ENCODE results near the gene CIB1. TPM values are rescaled to one million over a fixed set of nuclear protein-coding genes. Genes with fewer than 3 reads are reported as not detected.
A peak's percentile ranks its signal among the peaks of the same experiment; 100 is the strongest.

Gene CIB1
- total and polyA plus RNA-seq, 10 of the 15 experiments (the other 5 are each of a cell fraction or from before 2014, with no cell fraction given), result 10.8 to 155 (median 81.9) TPM

GRCh38 chr15:90203922-90204321, 29.8 kb downstream of the CIB1 start:
- ChIA-PET SMC1A (ENCODE audit: uncharacterized antibody, unreplicated experiment) (interaction anchor here (0.6 to 2.3 kb wide), 8 partner anchors 10 to 81 kb away, joined by 3 to 13 read pairs (median 4); no protein-coding TSS in a partner anchor), POLR2A (interaction anchor here (0.9 to 7.0 kb wide), 7 partner anchors 11 to 57 kb away, joined by 3 to 101 read pairs (median 8); partner anchors contain the start of genes CIB1 and GDPGP1), CTCF (interaction anchor here (0.7 to 2.8 kb wide), 8 partner anchors 12 to 84 kb away, joined by 3 to 11 read pairs (median 4); no protein-coding TSS in a partner anchor), RAD21 (ENCODE audit: unreplicated experiment) (interaction anchor here (1.2 to 4.5 kb wide), 4 partner anchors 12 to 42 kb away, joined by 3 to 18 read pairs (median 8); no protein-coding TSS in a partner anchor)
- no peak overlapping the region for H2AFZ ChIP-seq (ENCODE audit: control insufficient read depth, low read depth, low read length)
- FAIRE-seq, result no peak
- no TSS peak for BruUV-seq (replicated peaks)
- no peaks in the 10 kb centered on the region; a peak in 1 of 4 replicates for H3K36me3 ChIP-seq (ENCODE audit: control insufficient read depth in 2 of 2, insufficient read depth in 2 of 2, low read length in 1 of 2)
- WGBS (ENCODE audit: insufficient coverage, insufficient replicate concordance, low lambda C conversion rate, missing lambda C conversion rate), result 69% methylated on average over 8 of the region's 8 CpGs
- in situ Hi-C loops (cut with MboI) (no loop called here), intact Hi-C loops (cut with micrococcal nuclease; ENCODE audit: unreplicated experiment) (loop anchor here (5.0 kb wide), 1 partner anchor 42 kb away; no protein-coding TSS in a partner anchor)
- H3K9ac ChIP-seq (ENCODE audit: control insufficient read depth, insufficient read depth, low read length), result no peak overlapping the region
- no peaks in the 10 kb centered on the region for H3K9me3 ChIP-seq (replicated peaks; ENCODE audit: control insufficient read depth, insufficient read depth, low read length)
- no peaks in the 10 kb centered on the region for H3K27me3 ChIP-seq (replicated peaks in 1 of 2; ENCODE audit: control insufficient read depth in 2 of 2, insufficient read depth in 2 of 2, low read length in 1 of 2)
- no peaks in the 10 kb centered on the region; the same call in 1 of the 2 replicates for H4K20me1 ChIP-seq (ENCODE audit: control insufficient read depth, insufficient read depth)
- DNase-seq (ENCODE audit: low read depth, low spot score), result no peak
- no peak overlapping the region for H3K4me2 ChIP-seq (ENCODE audit: control insufficient read depth, insufficient read depth)
- ATAC-seq, result peak; percentile 43
- H3K4me1 ChIP-seq (ENCODE audit: control insufficient read depth, insufficient read depth, low read length), result peaks cover 14% of the 10 kb centered on the region
- H3K79me2 ChIP-seq (ENCODE audit: control insufficient read depth, insufficient read depth, low read length), result no peaks in the 10 kb centered on the region; the same call in 1 of the 2 replicates
- no peak overlapping the region for H3K4me3 ChIP-seq
- no peak overlapping the region for H3K27ac ChIP-seq (ENCODE audit: control insufficient read depth, insufficient read depth)
- TF ChIP-seq TARDBP (IDR thresholded peaks at IDR 0.05; ENCODE audit: borderline replicate concordance) (no peak), MXI1 (IDR thresholded peaks at IDR 0.05; ENCODE audit: low read depth, low read length) (no peak), ZNF274 (IDR thresholded peaks at IDR 0.05; ENCODE audit: insufficient read depth, insufficient read length) (no peak), ZSCAN29 (IDR thresholded peaks at IDR 0.05) (no peak), SP1 (IDR thresholded peaks at IDR 0.05; ENCODE audit: low read depth, low read length) (no peak), NKRF (conservative IDR thresholded peaks at IDR 0.05) (no peak), MEF2B (IDR thresholded peaks at IDR 0.05; ENCODE audit: partially characterized antibody, poor library complexity, severe bottlenecking) (peak; percentile 90), ZNF24 (IDR thresholded peaks at IDR 0.05) (no peak), HSF1 (IDR thresholded peaks at IDR 0.05; ENCODE audit: low read depth, low read length) (no peak), EP300 (IDR thresholded peaks at IDR 0.05; ENCODE audit: borderline replicate concordance in 1 of 2, control insufficient read depth in 1 of 2, low read depth in 2 of 2, low read length in 2 of 2) (no peak), CHD1 (IDR thresholded peaks at IDR 0.05; ENCODE audit: low read depth, low read length) (no peak), RUNX3 (IDR thresholded peaks at IDR 0.05; ENCODE audit: low read length) (no peak), ATF2 (IDR thresholded peaks at IDR 0.05; ENCODE audit: low read length) (no peak), STAT1 (conservative IDR thresholded peaks at IDR 0.05) (no peak), SMARCA5 (IDR thresholded peaks at IDR 0.05) (no peak; the same call in 1 of the 2 replicates), EZH2 (IDR thresholded peaks at IDR 0.05; ENCODE audit: borderline replicate concordance, control insufficient read depth, low read depth, low read length) (no peak), MYC (IDR thresholded peaks at IDR 0.05; ENCODE audit: insufficient read depth, insufficient read length, insufficient replicate concordance, low read length, severe bottlenecking) (no peak), CHD4 (IDR thresholded peaks at IDR 0.05) (no peak)
